Mesodermal cell (in vitro differentiated cells): ENCODE data around the gene PCNX4.

Source experiments
- H3K27ac ChIP-seq: 2 replicates; pipeline ENCODE4 v1.7.0; 2013; ENCODE audit warnings: mild to moderate bottlenecking, low read depth, low read length, moderate library complexity; ENCODE audit not compliant: severe bottlenecking
- H3K36me3 ChIP-seq: 2 replicates; pipeline ENCODE4 v1.7.1; 2013; ENCODE audit warnings: mild to moderate bottlenecking, low read length, moderate library complexity; ENCODE audit not compliant: control insufficient read depth, insufficient read depth
- H3K4me1 ChIP-seq: one replicate; pipeline ENCODE4 v1.7.1; 2013; ENCODE audit warnings: mild to moderate bottlenecking, low read length; ENCODE audit not compliant: insufficient read depth, control insufficient read depth, poor library complexity, severe bottlenecking
- H3K4me3 ChIP-seq: 2 replicates; pipeline ENCODE4 v1.7.0; 2013; ENCODE audit warnings: low read length, control low read depth, mild to moderate bottlenecking; ENCODE audit not compliant: insufficient read depth, poor library complexity, severe bottlenecking; ENCODE audit errors: extremely low read depth
- H3K9me3 ChIP-seq: 2 replicates; pipeline ENCODE4 v1.7.1; 2013; ENCODE audit warnings: mild to moderate bottlenecking, low read length, moderate library complexity; ENCODE audit not compliant: control insufficient read depth
- WGBS, 2 experiments: methylation state at CpG; one replicate each; pipeline ENCODE4 v1.1.5; 2013; ENCODE audit warnings: missing lambda C conversion rate in 2 of 2; ENCODE audit not compliant: insufficient coverage in 2 of 2; 5-methylcytosine and 5-hydroxymethylcytosine counted together

PCNX4 gene

GRCh38 chr14:60154671-60155070 lies 62.9 kb downstream of the PCNX4 start:
- Histone ChIP-seq H3K4me1 (peaks cover 7% of the 10 kb centered on the region), H3K4me3 (no peak overlapping the region), H3K27ac (no peak overlapping the region), H3K36me3 (peaks cover 18% of the 10 kb centered on the region), H3K9me3 (no peaks in the 10 kb centered on the region)
- 89 to 100% methylated on average over 1 to 2 of the region's 2 CpGs for WGBS, 2 experiments

GRCh38 chr14:60160422-60160821 lies 68.7 kb downstream of the PCNX4 start:
- no peak overlapping the region for H3K4me3 ChIP-seq
- H3K36me3 ChIP-seq: peaks cover 2% of the 10 kb centered on the region
- WGBS, 2 experiments: 99 to 100% methylated on average over 4 to 7 of the region's 7 CpGs
- no peak overlapping the region for H3K27ac ChIP-seq
- no peaks in the 10 kb centered on the region for H3K4me1 ChIP-seq
- no peaks in the 10 kb centered on the region for H3K9me3 ChIP-seq

GRCh38 chr14:60161196-60162107 lies 69.7 kb downstream of the PCNX4 start:
- Histone ChIP-seq H3K4me1 (no peaks in the 10 kb centered on the region), H3K9me3 (no peaks in the 10 kb centered on the region), H3K27ac (no peak overlapping the region), H3K36me3 (peaks cover 2% of the 10 kb centered on the region), H3K4me3 (no peak overlapping the region)
- WGBS, 2 experiments: 69 to 83% methylated on average over 1 to 2 of the region's 2 CpGs

- Histone ChIP-seq H3K27ac (no peak overlapping the region), H3K9me3 (no peaks in the 10 kb centered on the region), H3K36me3 (peaks cover 2% of the 10 kb centered on the region), H3K4me3 (peak overlapping the region; percentile 76), H3K4me1 (no peaks in the 10 kb centered on the region)
- WGBS, 2 experiments: 64% methylated on average over 2 of the region's 6 CpGs; no CpG with 5 or more reads in 1 of the 2 experiments
These were observed 72.0 kb downstream of the PCNX4 start for GRCh38 chr14:60163693-60164092.

- WGBS, 2 experiments: 42 to 60% methylated on average over 2 to 3 of the region's 5 CpGs
- no peaks in the 10 kb centered on the region for H3K4me1 ChIP-seq
- H3K36me3 ChIP-seq: peaks cover 2% of the 10 kb centered on the region
- peak overlapping the region; percentile 73 for H3K27ac ChIP-seq
- H3K9me3 ChIP-seq: no peaks in the 10 kb centered on the region
- peak overlapping the region; percentile 76 for H3K4me3 ChIP-seq
These were observed 72.6 kb downstream of the PCNX4 start for GRCh38 chr14:60164404-60164711.

- Histone ChIP-seq H3K36me3 (peaks cover 2% of the 10 kb centered on the region), H3K4me1 (no peaks in the 10 kb centered on the region), H3K4me3 (peak within 1 kb of the TSS; percentile 76), H3K9me3 (no peaks in the 10 kb centered on the region), H3K27ac (peak within 1 kb of the TSS; percentile 73)
- WGBS, 2 experiments: 0 to 1% methylated on average over 51 to 58 of the region's 68 CpGs
These were observed 73.2 kb downstream of the PCNX4 start, which contains the start of gene DHRS7 for GRCh38 chr14:60164712-60165546. Gene DHRS7, minus strand, starts transcription at chr14:60165398. Its CDS starts 89 bp downstream, at chr14:60165309.

- Histone ChIP-seq H3K4me3 (peak overlapping the region; percentile 76), H3K27ac (no peak overlapping the region)
- WGBS, 2 experiments: 13 to 38% methylated on average over 2 of the region's 4 CpGs
These were observed 73.8 kb downstream of the PCNX4 start for GRCh38 chr14:60165547-60165876.

GRCh38 chr14:60166142-60166541 lies 74.4 kb downstream of the PCNX4 start:
- H3K9me3 ChIP-seq: no peaks in the 10 kb centered on the region
- peaks cover 2% of the 10 kb centered on the region for H3K36me3 ChIP-seq
- no peak overlapping the region for H3K4me3 ChIP-seq
- H3K4me1 ChIP-seq: no peaks in the 10 kb centered on the region
- H3K27ac ChIP-seq: no peak overlapping the region
- WGBS, 2 experiments: 78 to 80% methylated on average over 1 to 2 of the region's 3 CpGs

More at GRCh38 chr14:60165547-60165876, 73.8 kb downstream of the PCNX4 start:
- H3K4me1 ChIP-seq: no peaks in the 10 kb centered on the region
- no peaks in the 10 kb centered on the region for H3K9me3 ChIP-seq
- H3K36me3 ChIP-seq: peaks cover 2% of the 10 kb centered on the region

- Histone ChIP-seq H3K9me3 (no peaks in the 10 kb centered on the region), H3K36me3 (no peaks in the 10 kb centered on the region), H3K4me3 (no peak overlapping the region), H3K27ac (no peak overlapping the region), H3K4me1 (no peaks in the 10 kb centered on the region)
- 58 to 75% methylated on average over 2 of the region's 3 CpGs for WGBS, 2 experiments
These were observed 78.0 kb downstream of the PCNX4 start for GRCh38 chr14:60169722-60170121.

- no peaks in the 10 kb centered on the region for H3K4me1 ChIP-seq
- no peak overlapping the region for H3K27ac ChIP-seq
- no peak overlapping the region for H3K4me3 ChIP-seq
- H3K9me3 ChIP-seq: no peaks in the 10 kb centered on the region
- H3K36me3 ChIP-seq: no peaks in the 10 kb centered on the region
- WGBS, 2 experiments: 86 to 92% methylated on average over 2 to 3 of the region's 4 CpGs
These were observed 79.2 kb downstream of the PCNX4 start for GRCh38 chr14:60170948-60171347.
